Skeletal muscle tissue (tissue), 4 donors: ENCODE measurements around the gene MFAP2. TPM values are rescaled to one million over a fixed set of nuclear protein-coding genes. Genes with fewer than 3 reads are reported as not detected.

Experiments used
- H3K27ac ChIP-seq: one replicate; pipeline ENCODE4 v1.7.0; 2013; ENCODE audit warnings: mild to moderate bottlenecking, low read depth, low read length, inconsistent platforms
- H3K27me3 ChIP-seq, 3 donors: one replicate each; pipeline ENCODE4 v1.7.0; 2013; ENCODE audit warnings: low read length in 3 of 3; ENCODE audit not compliant: control insufficient read depth in 3 of 3, insufficient read depth in 3 of 3
- H3K36me3 ChIP-seq, 3 donors: one replicate each; pipeline ENCODE4 v1.7.0; 2013; ENCODE audit warnings: low read length in 3 of 3; ENCODE audit not compliant: control insufficient read depth in 3 of 3, insufficient read depth in 3 of 3
- H3K4me1 ChIP-seq, 3 donors: one replicate each; pipeline ENCODE4 v1.7.0; 2013; ENCODE audit warnings: low read length in 3 of 3, mild to moderate bottlenecking in 3 of 3; ENCODE audit not compliant: control insufficient read depth in 3 of 3, insufficient read depth in 3 of 3
- H3K4me3 ChIP-seq, 3 donors: one replicate each; pipeline ENCODE4 v1.7.0; 2013; ENCODE audit warnings: low read length in 3 of 3
- H3K9ac ChIP-seq, 3 donors: one replicate each; pipeline ENCODE4 v1.7.0; 2013; ENCODE audit warnings: low read length in 3 of 3, mild to moderate bottlenecking in 3 of 3, moderate library complexity in 2 of 3, low read depth in 1 of 3
- H3K9me3 ChIP-seq, 3 donors: one replicate each; pipeline ENCODE4 v1.7.0; 2013; ENCODE audit warnings: low read length in 3 of 3; ENCODE audit not compliant: control insufficient read depth in 3 of 3
- total RNA-seq: library from RNA; depleted of rRNA; stranded (reverse); fragments of >200 nt; gene quantifications from one replicate; pipeline ENCODE4 v1.2.3, GENCODE V29; 2014
- donor health status: Osteomylitis.

Gene MFAP2
- total RNA-seq, 1 donor from 2014 or later, result 19.8 TPM

GRCh38 chr1:17008208-17008855 is 27.9 kb upstream of the MFAP2 start:
- Histone ChIP-seq H3K9ac (no peak overlapping the region), H3K9me3 (no peaks in the 10 kb centered on the region), H3K27me3 (no peaks in the 10 kb centered on the region), H3K4me3 (no peak overlapping the region), H3K36me3 (peaks cover 14 to 19% (median 14%) of the 10 kb centered on the region in 3 donors), H3K27ac (no peak overlapping the region), H3K4me1 (peaks cover 22 to 29% (median 23%) of the 10 kb centered on the region in 3 donors)

GRCh38 chr1:17007121-17007520 is 26.7 kb upstream of the MFAP2 start:
- Histone ChIP-seq H3K9me3 (no peaks in the 10 kb centered on the region), H3K9ac (no peak overlapping the region), H3K27ac (no peak overlapping the region), H3K27me3 (no peaks in the 10 kb centered on the region), H3K4me1 (peaks cover 18 to 21% (median 20%) of the 10 kb centered on the region in 3 donors), H3K36me3 (peaks cover 23 to 30% (median 24%) of the 10 kb centered on the region in 3 donors), H3K4me3 (no peak overlapping the region)

GRCh38 chr1:17005365-17005740 is 24.9 kb upstream of the MFAP2 start:
- Histone ChIP-seq H3K9ac (no peak overlapping the region), H3K4me3 (no peak overlapping the region), H3K9me3 (no peaks in the 10 kb centered on the region), H3K4me1 (peaks cover 7 to 8% (median 7%) of the 10 kb centered on the region in 3 donors), H3K36me3 (peaks cover 32 to 39% (median 33%) of the 10 kb centered on the region in 3 donors), H3K27ac (no peak overlapping the region), H3K27me3 (no peaks in the 10 kb centered on the region)

GRCh38 chr1:17004466-17005364 is 24.3 kb upstream of the MFAP2 start:
- Histone ChIP-seq H3K4me1 (peaks cover 3 to 5% (median 3%) of the 10 kb centered on the region in 3 donors), H3K9me3 (no peaks in the 10 kb centered on the region), H3K9ac (no peak overlapping the region), H3K27ac (no peak overlapping the region), H3K4me3 (no peak overlapping the region), H3K27me3 (no peaks in the 10 kb centered on the region), H3K36me3 (peaks cover 33 to 39% (median 33%) of the 10 kb centered on the region in 3 donors)

- Histone ChIP-seq H3K36me3 (peaks cover 43 to 51% (median 44%) of the 10 kb centered on the region in 3 donors), H3K9me3 (no peaks in the 10 kb centered on the region), H3K27ac (no peak overlapping the region), H3K4me1 (no peaks in the 10 kb centered on the region), H3K4me3 (no peak overlapping the region), H3K27me3 (no peaks in the 10 kb centered on the region), H3K9ac (no peak overlapping the region)
These were observed 22.1 kb upstream of the MFAP2 start for GRCh38 chr1:17002524-17002902.

- Histone ChIP-seq H3K9me3 (no peaks in the 10 kb centered on the region), H3K4me1 (no peaks in the 10 kb centered on the region), H3K36me3 (peaks cover 45 to 53% (median 45%) of the 10 kb centered on the region in 3 donors), H3K27me3 (no peaks in the 10 kb centered on the region), H3K9ac (no peak overlapping the region), H3K27ac (no peak overlapping the region), H3K4me3 (no peak overlapping the region)
These were observed 21.5 kb upstream of the MFAP2 start for GRCh38 chr1:17001760-17002523.

- Histone ChIP-seq H3K4me1 (no peaks in the 10 kb centered on the region), H3K9me3 (no peaks in the 10 kb centered on the region), H3K36me3 (peaks cover 48 to 53% (median 52%) of the 10 kb centered on the region in 3 donors), H3K9ac (no peak overlapping the region), H3K27ac (no peak overlapping the region), H3K4me3 (no peak overlapping the region), H3K27me3 (no peaks in the 10 kb centered on the region)
These were observed 19.4 kb upstream of the MFAP2 start for GRCh38 chr1:16999863-17000262.

GRCh38 chr1:16998589-16998988 is 18.2 kb upstream of the MFAP2 start:
- H3K4me1 ChIP-seq, result no peaks in the 10 kb centered on the region
- H3K27me3 ChIP-seq, result no peaks in the 10 kb centered on the region

GRCh38 chr1:16996845-16997244 is 16.4 kb upstream of the MFAP2 start:
- Histone ChIP-seq H3K4me3 (no peak overlapping the region), H3K27me3 (no peaks in the 10 kb centered on the region), H3K36me3 (peaks cover 28 to 38% (median 35%) of the 10 kb centered on the region in 3 donors), H3K27ac (no peak overlapping the region), H3K4me1 (no peaks in the 10 kb centered on the region), H3K9ac (no peak overlapping the region), H3K9me3 (no peaks in the 10 kb centered on the region)

More at GRCh38 chr1:16998589-16998988, 18.2 kb upstream of the MFAP2 start:
- Histone ChIP-seq H3K9ac (no peak overlapping the region), H3K27ac (no peak overlapping the region), H3K9me3 (no peaks in the 10 kb centered on the region), H3K4me3 (no peak overlapping the region), H3K36me3 (peaks cover 40 to 43% (median 42%) of the 10 kb centered on the region in 3 donors)
